Measurements from ENCODE around the gene NKD2. TPM values are rescaled to one million over a fixed set of nuclear protein-coding genes. Genes with fewer than 3 reads are reported as not detected.

Gene NKD2
- polyA plus RNA-seq, 1 of the 3 experiments (the other 2 are of a cell fraction), result not detected

DNA sequence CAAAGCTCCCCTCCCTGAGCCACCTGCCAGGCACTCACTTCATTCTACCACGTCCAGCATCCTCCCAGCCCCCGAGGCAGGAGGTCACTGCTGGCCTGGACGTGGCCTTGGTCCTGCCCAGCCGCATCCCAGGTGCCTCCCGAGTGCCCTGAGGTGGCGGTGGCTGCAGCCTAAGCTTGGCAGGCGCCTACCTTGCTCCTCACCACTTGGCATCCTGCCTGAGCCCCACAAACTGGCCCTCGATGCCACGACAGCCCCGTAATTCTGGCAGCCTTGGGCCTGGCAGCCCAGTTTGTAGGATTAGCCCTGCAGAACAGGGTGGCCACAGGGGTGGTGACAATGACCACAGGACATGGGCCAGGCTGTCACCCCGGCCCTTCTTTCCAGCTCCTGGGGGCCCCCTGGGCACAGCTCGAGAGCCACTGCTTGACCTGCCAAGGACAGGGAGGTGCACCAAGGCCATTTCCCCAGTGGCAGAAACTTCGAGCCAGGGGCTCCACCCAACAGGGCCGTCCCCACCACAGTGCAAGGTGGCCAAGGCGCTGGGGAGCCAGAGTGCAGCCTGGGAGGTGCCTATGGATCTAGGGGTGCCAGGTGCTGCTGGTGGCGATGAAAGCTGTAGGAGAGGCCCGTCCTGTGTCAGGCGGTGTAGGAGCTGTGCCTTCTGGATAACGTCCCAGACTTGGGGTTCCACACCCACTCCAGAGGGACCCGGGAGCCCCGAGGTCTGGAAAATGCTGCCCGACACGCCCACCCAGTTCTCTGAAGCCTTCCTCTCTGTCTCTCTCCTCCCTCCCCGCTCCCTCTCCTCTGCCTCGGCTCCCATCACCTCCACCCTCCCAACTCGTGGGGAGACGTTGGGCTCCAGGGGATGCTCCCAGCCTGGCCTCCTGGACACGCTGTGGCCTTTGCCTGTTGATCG is 18.4 kb downstream of the NKD2 start:
- no peaks in the 10 kb centered on the region for H3K27me3 ChIP-seq (ENCODE audit: insufficient read depth)
- no peaks in the 10 kb centered on the region for H4K20me1 ChIP-seq (ENCODE audit: insufficient read depth)
- H3K4me1 ChIP-seq (ENCODE audit: control insufficient read depth in 1 of 2, insufficient read depth in 2 of 2, low read depth in 1 of 2, low read length in 1 of 2), result no peaks in the 10 kb centered on the region; a peak in 1 of 4 replicates
- H3K4me2 ChIP-seq, result no peak overlapping the region
- no peaks in the 10 kb centered on the region for H3F3A ChIP-seq (replicated peaks; ENCODE audit: insufficient read depth)
- no peak overlapping the region for H3K4me3 ChIP-seq (ENCODE audit: low read depth in 2 of 2, low read length in 1 of 2)
- H3K27ac ChIP-seq (ENCODE audit: low read depth in 2 of 2, low read length in 1 of 2), result no peak overlapping the region
- H3K9me2 ChIP-seq, result no peaks in the 10 kb centered on the region
- no peak for TF ChIP-seq RFX5 (IDR thresholded peaks at IDR 0.05; ENCODE audit: low read length)
- TF ChIP-seq JUND (IDR thresholded peaks at IDR 0.05), result no peak
- TF ChIP-seq YY1 (IDR thresholded peaks at IDR 0.05; ENCODE audit: low read depth), result no peak
- TF ChIP-seq, protein P1, sequence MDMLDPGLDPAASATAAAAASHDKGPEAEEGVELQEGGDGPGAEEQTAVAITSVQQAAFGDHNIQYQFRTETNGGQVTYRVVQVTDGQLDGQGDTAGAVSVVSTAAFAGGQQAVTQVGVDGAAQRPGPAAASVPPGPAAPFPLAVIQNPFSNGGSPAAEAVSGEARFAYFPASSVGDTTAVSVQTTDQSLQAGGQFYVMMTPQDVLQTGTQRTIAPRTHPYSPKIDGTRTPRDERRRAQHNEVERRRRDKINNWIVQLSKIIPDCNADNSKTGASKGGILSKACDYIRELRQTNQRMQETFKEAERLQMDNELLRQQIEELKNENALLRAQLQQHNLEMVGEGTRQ (IDR thresholded peaks at IDR 0.05; ENCODE audit: borderline replicate concordance, low read depth, low read length), result no peak
- CTCF ChIA-PET, result interaction anchor here (0.8 to 1.5 kb wide), 2 partner anchors 103 to 148 kb away, joined by 3 to 5 read pairs; no protein-coding TSS in a partner anchor
- no peak overlapping the region for H2AFZ ChIP-seq (ENCODE audit: low read depth)
- H3K79me2 ChIP-seq (ENCODE audit: insufficient read depth), result no peaks in the 10 kb centered on the region
- H3K9me3 ChIP-seq, result no peaks in the 10 kb centered on the region
- DNase-seq, result peak; percentile 13
- POLR2A ChIA-PET, result no interaction called here
- H3K36me3 ChIP-seq (replicated peaks in 1 of 2; ENCODE audit: control insufficient read depth in 1 of 2, insufficient read depth in 2 of 2, low read length in 1 of 2), result no peaks in the 10 kb centered on the region
- no peak overlapping the region for H3K9ac ChIP-seq
- WGBS (ENCODE audit: low lambda C conversion rate), result 53% methylated on average over 12 of the region's 29 CpGs

DNA sequence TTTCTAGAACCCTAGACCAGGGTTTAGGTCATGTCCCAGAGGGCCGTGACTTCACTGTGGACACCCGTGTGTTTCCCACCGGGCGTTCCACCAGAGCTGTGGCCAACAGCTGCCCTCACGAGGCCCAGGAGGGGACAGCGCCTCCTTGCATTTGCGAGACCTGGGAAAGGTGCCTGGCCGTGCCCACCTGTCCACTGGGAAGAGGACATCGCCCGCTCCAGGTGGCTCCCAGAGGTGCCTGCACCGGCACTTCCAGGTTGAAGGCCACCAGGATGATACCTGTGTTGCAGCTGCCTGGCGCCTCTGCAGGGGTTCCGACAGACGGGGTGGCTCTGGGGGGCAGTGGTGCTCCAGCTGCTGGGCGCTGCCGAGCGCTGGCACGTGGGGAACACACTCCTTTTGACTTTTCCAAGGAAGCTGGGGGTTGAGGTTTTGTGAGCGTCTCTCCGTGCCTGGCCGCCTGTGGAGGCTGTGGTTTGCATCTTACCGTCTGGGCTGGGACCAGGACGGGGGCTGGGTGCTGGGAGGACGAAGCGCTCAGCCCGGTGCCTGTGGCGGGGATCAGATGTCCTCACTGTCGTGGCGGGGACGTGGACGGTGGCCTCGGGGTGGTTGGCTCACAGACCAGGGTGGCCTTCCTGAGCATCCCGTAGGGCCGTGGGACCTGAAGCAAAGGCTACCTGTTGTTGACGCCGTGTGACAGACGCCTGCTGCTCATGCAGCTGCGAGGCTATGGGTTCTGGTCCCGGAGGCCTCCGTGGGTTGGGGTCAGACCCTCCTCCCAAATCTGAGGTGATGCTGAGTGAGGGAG is 19.2 kb downstream of the NKD2 start:
- no peak overlapping the region for H3K4me3 ChIP-seq (ENCODE audit: low read depth in 2 of 2, low read length in 1 of 2)
- CTCF ChIA-PET, result interaction anchor here (0.9 to 1.6 kb wide), 4 partner anchors 12 to 147 kb away, joined by 3 to 5 read pairs (median 4); no protein-coding TSS in a partner anchor
- no peaks in the 10 kb centered on the region for H3K27me3 ChIP-seq (ENCODE audit: insufficient read depth)
- H3K9me3 ChIP-seq, result no peaks in the 10 kb centered on the region
- no peaks in the 10 kb centered on the region for H3K9me2 ChIP-seq
- POLR2A ChIA-PET, result no interaction called here
- no peaks in the 10 kb centered on the region for H3K36me3 ChIP-seq (replicated peaks in 1 of 2; ENCODE audit: control insufficient read depth in 1 of 2, insufficient read depth in 2 of 2, low read length in 1 of 2)
- no peaks in the 10 kb centered on the region for H4K20me1 ChIP-seq (ENCODE audit: insufficient read depth)
- peak; percentile 30 for DNase-seq
- WGBS (ENCODE audit: low lambda C conversion rate), result 71% methylated on average over 13 of the region's 40 CpGs
- H3F3A ChIP-seq (replicated peaks; ENCODE audit: insufficient read depth), result no peaks in the 10 kb centered on the region
- H3K4me2 ChIP-seq, result no peak overlapping the region
- no peaks in the 10 kb centered on the region for H3K79me2 ChIP-seq (ENCODE audit: insufficient read depth)
- H2AFZ ChIP-seq (ENCODE audit: low read depth), result no peak overlapping the region
- H3K27ac ChIP-seq (ENCODE audit: low read depth in 2 of 2, low read length in 1 of 2), result no peak overlapping the region
- H3K9ac ChIP-seq, result no peak overlapping the region
- no peaks in the 10 kb centered on the region; a peak in 1 of 4 replicates for H3K4me1 ChIP-seq (ENCODE audit: control insufficient read depth in 1 of 2, insufficient read depth in 2 of 2, low read depth in 1 of 2, low read length in 1 of 2)
- TF ChIP-seq, protein P2, sequence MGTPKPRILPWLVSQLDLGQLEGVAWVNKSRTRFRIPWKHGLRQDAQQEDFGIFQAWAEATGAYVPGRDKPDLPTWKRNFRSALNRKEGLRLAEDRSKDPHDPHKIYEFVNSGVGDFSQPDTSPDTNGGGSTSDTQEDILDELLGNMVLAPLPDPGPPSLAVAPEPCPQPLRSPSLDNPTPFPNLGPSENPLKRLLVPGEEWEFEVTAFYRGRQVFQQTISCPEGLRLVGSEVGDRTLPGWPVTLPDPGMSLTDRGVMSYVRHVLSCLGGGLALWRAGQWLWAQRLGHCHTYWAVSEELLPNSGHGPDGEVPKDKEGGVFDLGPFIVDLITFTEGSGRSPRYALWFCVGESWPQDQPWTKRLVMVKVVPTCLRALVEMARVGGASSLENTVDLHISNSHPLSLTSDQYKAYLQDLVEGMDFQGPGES (IDR thresholded peaks at IDR 0.05; ENCODE audit: low read depth, low read length), result no peak
- TF ChIP-seq TAF1 (IDR thresholded peaks at IDR 0.05; ENCODE audit: borderline replicate concordance, low read depth, low read length) (no peak), FOXM1 (IDR thresholded peaks at IDR 0.05; ENCODE audit: low read depth) (no peak), NRF1 (IDR thresholded peaks at IDR 0.05; ENCODE audit: low read depth, low read length) (no peak), POLR2AphosphoS5 (IDR thresholded peaks at IDR 0.05; ENCODE audit: low read depth, low read length) (no peak), RAD21 (IDR thresholded peaks at IDR 0.05; ENCODE audit: low read length) (no peak), SMC3 (IDR thresholded peaks at IDR 0.05; ENCODE audit: low read depth, low read length) (no peak), NFIC (IDR thresholded peaks at IDR 0.05; ENCODE audit: borderline replicate concordance) (no peak), MXI1 (IDR thresholded peaks at IDR 0.05; ENCODE audit: low read depth, low read length) (no peak)
- TF ChIP-seq, protein P3, sequence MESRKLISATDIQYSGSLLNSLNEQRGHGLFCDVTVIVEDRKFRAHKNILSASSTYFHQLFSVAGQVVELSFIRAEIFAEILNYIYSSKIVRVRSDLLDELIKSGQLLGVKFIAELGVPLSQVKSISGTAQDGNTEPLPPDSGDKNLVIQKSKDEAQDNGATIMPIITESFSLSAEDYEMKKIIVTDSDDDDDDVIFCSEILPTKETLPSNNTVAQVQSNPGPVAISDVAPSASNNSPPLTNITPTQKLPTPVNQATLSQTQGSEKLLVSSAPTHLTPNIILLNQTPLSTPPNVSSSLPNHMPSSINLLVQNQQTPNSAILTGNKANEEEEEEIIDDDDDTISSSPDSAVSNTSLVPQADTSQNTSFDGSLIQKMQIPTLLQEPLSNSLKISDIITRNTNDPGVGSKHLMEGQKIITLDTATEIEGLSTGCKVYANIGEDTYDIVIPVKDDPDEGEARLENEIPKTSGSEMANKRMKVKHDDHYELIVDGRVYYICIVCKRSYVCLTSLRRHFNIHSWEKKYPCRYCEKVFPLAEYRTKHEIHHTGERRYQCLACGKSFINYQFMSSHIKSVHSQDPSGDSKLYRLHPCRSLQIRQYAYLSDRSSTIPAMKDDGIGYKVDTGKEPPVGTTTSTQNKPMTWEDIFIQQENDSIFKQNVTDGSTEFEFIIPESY (IDR thresholded peaks at IDR 0.05; ENCODE audit: borderline replicate concordance, low read depth), result no peak
- TF ChIP-seq, protein P4, sequence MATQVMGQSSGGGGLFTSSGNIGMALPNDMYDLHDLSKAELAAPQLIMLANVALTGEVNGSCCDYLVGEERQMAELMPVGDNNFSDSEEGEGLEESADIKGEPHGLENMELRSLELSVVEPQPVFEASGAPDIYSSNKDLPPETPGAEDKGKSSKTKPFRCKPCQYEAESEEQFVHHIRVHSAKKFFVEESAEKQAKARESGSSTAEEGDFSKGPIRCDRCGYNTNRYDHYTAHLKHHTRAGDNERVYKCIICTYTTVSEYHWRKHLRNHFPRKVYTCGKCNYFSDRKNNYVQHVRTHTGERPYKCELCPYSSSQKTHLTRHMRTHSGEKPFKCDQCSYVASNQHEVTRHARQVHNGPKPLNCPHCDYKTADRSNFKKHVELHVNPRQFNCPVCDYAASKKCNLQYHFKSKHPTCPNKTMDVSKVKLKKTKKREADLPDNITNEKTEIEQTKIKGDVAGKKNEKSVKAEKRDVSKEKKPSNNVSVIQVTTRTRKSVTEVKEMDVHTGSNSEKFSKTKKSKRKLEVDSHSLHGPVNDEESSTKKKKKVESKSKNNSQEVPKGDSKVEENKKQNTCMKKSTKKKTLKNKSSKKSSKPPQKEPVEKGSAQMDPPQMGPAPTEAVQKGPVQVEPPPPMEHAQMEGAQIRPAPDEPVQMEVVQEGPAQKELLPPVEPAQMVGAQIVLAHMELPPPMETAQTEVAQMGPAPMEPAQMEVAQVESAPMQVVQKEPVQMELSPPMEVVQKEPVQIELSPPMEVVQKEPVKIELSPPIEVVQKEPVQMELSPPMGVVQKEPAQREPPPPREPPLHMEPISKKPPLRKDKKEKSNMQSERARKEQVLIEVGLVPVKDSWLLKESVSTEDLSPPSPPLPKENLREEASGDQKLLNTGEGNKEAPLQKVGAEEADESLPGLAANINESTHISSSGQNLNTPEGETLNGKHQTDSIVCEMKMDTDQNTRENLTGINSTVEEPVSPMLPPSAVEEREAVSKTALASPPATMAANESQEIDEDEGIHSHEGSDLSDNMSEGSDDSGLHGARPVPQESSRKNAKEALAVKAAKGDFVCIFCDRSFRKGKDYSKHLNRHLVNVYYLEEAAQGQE (IDR thresholded peaks at IDR 0.05; ENCODE audit: low read depth, low read length), result no peak
- TF ChIP-seq, protein P5, sequence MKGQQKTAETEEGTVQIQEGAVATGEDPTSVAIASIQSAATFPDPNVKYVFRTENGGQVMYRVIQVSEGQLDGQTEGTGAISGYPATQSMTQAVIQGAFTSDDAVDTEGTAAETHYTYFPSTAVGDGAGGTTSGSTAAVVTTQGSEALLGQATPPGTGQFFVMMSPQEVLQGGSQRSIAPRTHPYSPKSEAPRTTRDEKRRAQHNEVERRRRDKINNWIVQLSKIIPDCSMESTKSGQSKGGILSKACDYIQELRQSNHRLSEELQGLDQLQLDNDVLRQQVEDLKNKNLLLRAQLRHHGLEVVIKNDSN (IDR thresholded peaks at IDR 0.05; ENCODE audit: borderline replicate concordance, low read depth), result no peak
